ENCODE data around the gene CPT1B. TPM values are rescaled to one million over a fixed set of nuclear protein-coding genes. Genes with fewer than 3 reads are reported as not detected.

Gene CPT1B
- total RNA-seq, 6 experiments from 2014 or later = 3.8 to 30.7 (median 13.0) TPM

DNA sequence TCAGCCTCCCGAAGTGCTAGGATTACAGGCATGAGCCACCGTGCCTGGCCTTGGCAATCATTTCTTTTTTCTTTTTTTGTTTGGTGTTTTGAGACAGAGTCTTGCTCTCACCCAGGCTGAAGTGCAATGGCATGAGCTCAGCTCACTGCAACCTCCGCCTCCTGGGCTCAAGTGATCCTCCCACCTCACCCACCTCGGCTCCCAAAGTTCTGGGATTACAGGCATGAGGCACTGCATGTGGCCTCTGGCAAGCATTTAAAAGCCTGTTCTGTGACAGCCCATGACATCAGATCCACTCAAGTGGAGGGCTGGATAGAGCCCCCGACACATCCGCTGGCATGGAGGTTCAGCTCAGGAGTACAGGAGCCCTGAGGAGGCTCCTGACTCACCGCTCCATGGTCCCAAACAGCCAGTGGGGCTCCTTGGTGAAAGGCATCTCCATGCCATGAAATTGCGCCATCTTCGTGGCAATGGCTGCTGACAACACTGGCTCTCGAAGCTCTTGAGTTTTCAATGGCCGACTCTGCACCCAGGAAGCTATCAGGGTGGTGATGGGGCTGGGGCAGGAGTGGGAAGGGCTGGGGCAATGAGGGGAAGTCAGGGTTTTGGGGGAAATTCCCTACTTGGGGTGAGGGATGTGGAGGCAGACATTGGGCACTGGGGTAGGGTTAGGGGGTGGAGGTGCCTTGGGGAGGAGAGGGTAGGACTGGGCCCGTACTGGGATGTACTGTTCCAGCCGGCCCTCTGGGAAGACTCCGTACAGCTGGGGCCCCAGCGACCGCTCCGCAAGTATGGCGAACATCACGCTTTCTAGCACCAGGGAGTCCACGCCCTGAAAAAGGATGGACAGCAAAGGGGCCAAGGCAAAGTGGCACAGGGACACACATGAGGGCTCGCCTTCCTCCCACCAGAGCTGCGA, 3.1 kb upstream of the CPT1B start:
- Histone ChIP-seq H3K27ac (peak overlapping the region in 1 of 3 donors; percentile 92), H3K27me3 (no peaks in the 10 kb centered on the region), H3K36me3 (peaks cover 0 to 4% (median 0%) of the 10 kb centered on the region in 4 donors), H3K4me3 (peak overlapping the region; percentile 69 to 96 (median 91)), H3K9me3 (no peaks in the 10 kb centered on the region), H3K4me1 (peaks cover 0 to 11% (median 0%) of the 10 kb centered on the region in 4 donors)
- TF ChIP-seq, protein P1, sequence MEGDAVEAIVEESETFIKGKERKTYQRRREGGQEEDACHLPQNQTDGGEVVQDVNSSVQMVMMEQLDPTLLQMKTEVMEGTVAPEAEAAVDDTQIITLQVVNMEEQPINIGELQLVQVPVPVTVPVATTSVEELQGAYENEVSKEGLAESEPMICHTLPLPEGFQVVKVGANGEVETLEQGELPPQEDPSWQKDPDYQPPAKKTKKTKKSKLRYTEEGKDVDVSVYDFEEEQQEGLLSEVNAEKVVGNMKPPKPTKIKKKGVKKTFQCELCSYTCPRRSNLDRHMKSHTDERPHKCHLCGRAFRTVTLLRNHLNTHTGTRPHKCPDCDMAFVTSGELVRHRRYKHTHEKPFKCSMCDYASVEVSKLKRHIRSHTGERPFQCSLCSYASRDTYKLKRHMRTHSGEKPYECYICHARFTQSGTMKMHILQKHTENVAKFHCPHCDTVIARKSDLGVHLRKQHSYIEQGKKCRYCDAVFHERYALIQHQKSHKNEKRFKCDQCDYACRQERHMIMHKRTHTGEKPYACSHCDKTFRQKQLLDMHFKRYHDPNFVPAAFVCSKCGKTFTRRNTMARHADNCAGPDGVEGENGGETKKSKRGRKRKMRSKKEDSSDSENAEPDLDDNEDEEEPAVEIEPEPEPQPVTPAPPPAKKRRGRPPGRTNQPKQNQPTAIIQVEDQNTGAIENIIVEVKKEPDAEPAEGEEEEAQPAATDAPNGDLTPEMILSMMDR (IDR thresholded peaks at IDR 0.05) = no peak
- TF ChIP-seq POLR2A (IDR thresholded peaks at IDR 0.05) = no peak
- ATAC-seq (no peak), DNase-seq (peak in 2 of 3 donors; percentile 21 to 43)
- 92% methylated on average over 2 of the region's 22 CpGs for WGBS (ENCODE audit: insufficient coverage, low coverage, low lambda C conversion rate, missing lambda C conversion rate)
- intact Hi-C loops (cut with DNase I) = no loop called here

DNA sequence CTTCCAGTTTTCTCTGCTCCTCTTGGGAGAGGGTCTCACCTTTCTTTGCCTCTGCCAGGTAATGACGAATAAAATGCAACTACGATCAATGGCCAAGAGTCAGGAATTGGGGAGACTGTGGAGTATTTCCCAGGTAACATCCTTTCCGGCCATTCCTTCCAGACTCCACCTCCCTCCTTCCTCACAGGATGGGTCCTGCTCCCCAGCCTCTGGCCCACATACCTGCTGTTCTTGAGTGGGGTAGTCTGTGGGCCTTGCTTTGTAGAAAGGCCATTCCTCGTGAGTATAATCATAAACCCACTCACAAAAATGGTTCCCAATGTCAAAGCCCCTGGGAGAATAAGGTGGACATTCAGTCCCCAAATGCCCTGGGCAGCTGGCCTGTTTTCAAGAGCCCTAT, 1.5 kb upstream of the CPT1B start:
- intact Hi-C loops (cut with DNase I) = no loop called here
- Histone ChIP-seq H3K9me3 (no peaks in the 10 kb centered on the region), H3K4me3 (no peak overlapping the region), H3K27me3 (no peaks in the 10 kb centered on the region), H3K36me3 (peaks cover 0 to 4% (median 0%) of the 10 kb centered on the region in 4 donors), H3K4me1 (peaks cover 0 to 11% (median 0%) of the 10 kb centered on the region in 4 donors), H3K27ac (no peak overlapping the region)
- TF ChIP-seq POLR2A (IDR thresholded peaks at IDR 0.05) = no peak
- TF ChIP-seq, protein P1 (IDR thresholded peaks at IDR 0.05) = no peak
- ATAC-seq = no peak
- WGBS (ENCODE audit: insufficient coverage, low coverage, low lambda C conversion rate, missing lambda C conversion rate) = 90% methylated on average over 3 of the region's 4 CpGs
- DNase-seq = no peak

DNA sequence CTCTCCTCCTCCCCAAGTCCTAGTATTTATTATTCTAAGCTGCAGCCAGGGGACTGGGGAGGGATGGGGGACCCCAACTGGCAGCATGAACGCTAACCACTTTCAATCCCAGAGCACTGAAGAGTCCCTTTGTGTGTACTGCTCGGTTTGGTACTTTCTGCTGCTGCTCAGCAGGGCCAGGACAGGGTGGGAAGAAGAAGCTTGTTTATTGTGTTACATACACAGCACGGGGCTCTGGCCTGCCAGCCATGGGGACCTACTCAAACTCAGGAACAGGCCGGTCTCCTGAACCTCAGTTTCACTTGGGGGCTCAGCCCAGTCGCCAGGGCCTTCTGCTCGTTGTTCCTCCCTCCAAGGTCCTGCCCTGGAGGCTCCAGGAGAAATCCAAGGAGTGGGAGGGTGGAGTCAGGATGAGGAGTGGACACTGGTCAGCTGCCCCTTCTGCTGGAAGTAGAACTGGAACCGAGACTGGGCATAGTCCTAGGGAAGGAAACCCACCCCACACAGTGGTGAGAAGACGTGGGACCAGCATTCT, 616 bp upstream of the CPT1B start:
- TF ChIP-seq, protein P1 (IDR thresholded peaks at IDR 0.05) = no peak
- no peak for TF ChIP-seq POLR2A (IDR thresholded peaks at IDR 0.05)
- WGBS (ENCODE audit: insufficient coverage, low coverage, low lambda C conversion rate, missing lambda C conversion rate) = no CpG with 5 or more reads among the region's 8 CpGs
- H3K4me3 ChIP-seq = no peak overlapping the region
- no peaks in the 10 kb centered on the region for H3K9me3 ChIP-seq
- peaks cover 0 to 4% (median 0%) of the 10 kb centered on the region in 4 donors for H3K36me3 ChIP-seq
- H3K27me3 ChIP-seq = no peaks in the 10 kb centered on the region
- H3K27ac ChIP-seq = no peak overlapping the region
- intact Hi-C loops (cut with DNase I) = no loop called here
- ATAC-seq = no peak
- no peak for DNase-seq
- peaks cover 0 to 10% (median 0%) of the 10 kb centered on the region in 4 donors for H3K4me1 ChIP-seq

DNA sequence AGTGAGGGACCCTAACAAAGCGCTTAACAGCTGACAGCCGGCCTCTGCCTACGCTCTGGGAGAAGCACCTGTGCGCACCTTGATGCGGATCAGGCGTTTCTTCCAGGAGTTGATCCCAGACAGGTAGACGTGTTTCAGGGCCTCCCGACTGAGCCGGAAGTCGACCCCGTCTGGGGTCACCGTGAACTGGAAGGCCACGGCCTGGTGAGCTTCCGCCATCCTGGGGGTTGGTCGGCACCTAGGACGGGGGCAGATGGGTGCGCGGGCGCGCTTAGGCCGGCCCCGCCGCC, 585 bp downstream of the CPT1B start:
- no peak for TF ChIP-seq POLR2A (IDR thresholded peaks at IDR 0.05)
- TF ChIP-seq, protein P1 (IDR thresholded peaks at IDR 0.05) = no peak
- intact Hi-C loops (cut with DNase I) = no loop called here
- Histone ChIP-seq H3K36me3 (peaks cover 0 to 4% (median 0%) of the 10 kb centered on the region in 4 donors), H3K4me1 (peaks cover 0 to 4% (median 0%) of the 10 kb centered on the region in 4 donors), H3K4me3 (no peak overlapping the region), H3K27ac (no peak overlapping the region), H3K9me3 (no peaks in the 10 kb centered on the region), H3K27me3 (no peaks in the 10 kb centered on the region)
- no peak for ATAC-seq
- 83% methylated on average over 3 of the region's 23 CpGs for WGBS (ENCODE audit: insufficient coverage, low coverage, low lambda C conversion rate, missing lambda C conversion rate)
- no peak for DNase-seq

All from right lobe of liver (tissue), 6 donors.